Rectal smooth muscle tissue (tissue), 1 donor: ENCODE measurements around the gene ITPR2.

Source experiments
- H3K27ac ChIP-seq: one replicate; pipeline ENCODE4 v1.7.0; 2013; ENCODE audit warnings: low read depth, low read length, inconsistent platforms
- H3K27me3 ChIP-seq: one replicate; pipeline ENCODE4 v1.7.0; 2013; ENCODE audit warnings: low read length; ENCODE audit not compliant: control insufficient read depth, insufficient read depth
- H3K36me3 ChIP-seq: one replicate; pipeline ENCODE4 v1.7.0; 2013; ENCODE audit warnings: low read length; ENCODE audit not compliant: control insufficient read depth, insufficient read depth
- H3K4me1 ChIP-seq: one replicate; pipeline ENCODE4 v1.7.0; 2013; ENCODE audit warnings: low read length; ENCODE audit not compliant: control insufficient read depth, insufficient read depth
- H3K4me3 ChIP-seq: one replicate; pipeline ENCODE4 v1.7.0; 2013; ENCODE audit warnings: low read length
- H3K9ac ChIP-seq: one replicate; pipeline ENCODE4 v1.7.0; 2013; ENCODE audit warnings: low read length

The ITPR2 gene

DNA sequence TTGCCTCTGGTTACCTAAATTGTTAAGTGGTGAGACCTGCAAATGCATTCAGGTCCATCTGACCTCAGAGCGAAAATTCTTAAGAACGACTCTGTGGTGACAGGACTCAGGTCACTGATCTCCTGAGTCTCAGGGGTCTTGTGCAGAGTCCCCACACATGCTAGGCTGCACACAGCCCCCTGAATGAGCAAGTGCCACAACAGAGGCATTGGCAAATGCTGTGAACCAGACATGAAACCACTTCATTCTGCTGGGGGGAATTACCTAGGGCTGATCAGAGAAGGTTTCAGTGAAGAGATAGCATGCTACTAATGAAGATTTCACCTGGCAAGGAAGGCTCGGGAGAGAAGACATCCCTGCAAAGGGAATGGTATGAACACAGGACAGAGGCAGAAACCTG is 281.6 kb downstream of the ITPR2 start:
- H3K4me1 ChIP-seq, result no peaks in the 10 kb centered on the region
- no peaks in the 10 kb centered on the region for H3K27me3 ChIP-seq
- no peak overlapping the region for H3K27ac ChIP-seq
- H3K36me3 ChIP-seq, result peaks cover 2% of the 10 kb centered on the region
- no peak overlapping the region for H3K4me3 ChIP-seq
- H3K9ac ChIP-seq, result no peak overlapping the region

DNA sequence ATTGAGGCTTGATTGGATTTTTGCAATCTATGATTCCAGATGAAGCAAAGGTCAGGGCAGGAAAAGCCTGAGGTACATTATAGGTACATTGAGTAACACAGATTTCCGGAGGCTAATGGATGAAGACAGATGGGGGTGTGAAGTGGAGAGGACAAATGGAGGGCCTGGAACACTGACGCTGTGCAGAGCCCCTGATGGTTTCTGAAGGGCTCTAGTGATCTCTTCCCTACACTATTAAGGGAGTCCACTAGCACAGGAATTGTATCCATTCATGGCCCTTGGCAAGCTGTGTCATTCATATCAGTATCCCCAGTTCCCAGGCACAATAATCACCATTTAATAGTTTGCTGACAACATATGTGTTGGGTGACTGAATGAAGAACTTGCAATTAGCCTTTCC is 284.8 kb downstream of the ITPR2 start:
- Histone ChIP-seq H3K27me3 (no peaks in the 10 kb centered on the region), H3K9ac (no peak overlapping the region), H3K4me1 (no peaks in the 10 kb centered on the region), H3K36me3 (no peaks in the 10 kb centered on the region), H3K4me3 (no peak overlapping the region), H3K27ac (no peak overlapping the region)

DNA sequence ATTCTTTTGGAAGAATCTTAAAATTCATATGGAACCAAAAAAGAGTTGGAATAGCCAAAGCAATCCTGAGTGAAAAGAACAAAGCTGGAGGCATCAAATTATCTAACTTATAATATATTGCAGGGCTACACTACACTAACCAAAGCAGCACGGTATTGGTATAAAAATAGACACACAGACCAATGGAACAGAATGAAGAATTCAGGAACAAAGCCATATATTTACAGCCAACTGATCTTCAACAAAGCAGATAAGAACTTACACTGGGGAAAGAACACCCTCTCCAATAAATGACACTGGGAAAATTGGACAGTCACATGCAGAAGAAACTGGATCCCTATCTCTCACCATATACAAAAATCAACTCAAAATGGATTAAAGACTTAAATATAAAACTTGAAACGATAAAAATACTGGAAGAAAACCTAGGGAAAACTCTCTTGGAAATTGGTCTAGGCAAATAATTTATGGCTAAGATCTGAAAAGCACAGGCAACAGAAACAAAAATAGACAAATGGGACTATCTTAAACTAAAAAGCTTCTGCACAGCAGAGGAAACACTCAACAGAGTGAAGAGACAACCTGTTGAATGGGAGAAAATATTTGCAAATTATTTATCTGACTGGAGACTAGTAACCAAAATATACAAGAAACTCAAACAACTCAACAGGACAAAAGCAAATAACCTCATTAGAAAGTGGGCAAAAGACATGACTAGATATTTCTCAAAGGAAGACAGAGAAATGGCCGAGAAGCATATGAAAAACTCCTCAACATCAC is 286.3 kb downstream of the ITPR2 start:
- Histone ChIP-seq H3K27ac (no peak overlapping the region), H3K4me3 (no peak overlapping the region), H3K4me1 (no peaks in the 10 kb centered on the region), H3K9ac (no peak overlapping the region), H3K36me3 (no peaks in the 10 kb centered on the region), H3K27me3 (no peaks in the 10 kb centered on the region)

DNA sequence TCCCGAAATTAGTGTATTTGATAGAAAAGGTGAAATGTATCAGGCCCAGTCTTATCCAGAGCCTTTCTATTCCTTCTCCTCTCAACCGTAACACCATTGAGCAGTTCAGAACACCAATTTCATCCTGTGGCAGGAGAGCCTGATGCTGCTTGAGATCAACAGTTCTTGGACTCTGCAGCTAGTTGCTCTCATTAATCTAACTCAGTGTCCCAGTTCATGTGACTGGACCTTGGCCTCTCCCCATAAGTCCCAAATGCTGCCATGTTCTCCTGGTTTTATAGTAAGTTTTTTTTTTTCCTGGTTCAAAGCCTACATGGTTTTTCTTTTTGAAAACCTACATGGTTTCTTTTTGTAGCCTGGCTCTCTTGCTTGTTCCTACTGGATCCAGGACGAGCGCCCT is 293.9 kb downstream of the ITPR2 start:
- Histone ChIP-seq H3K4me1 (no peaks in the 10 kb centered on the region), H3K27me3 (no peaks in the 10 kb centered on the region), H3K27ac (no peak overlapping the region), H3K36me3 (no peaks in the 10 kb centered on the region), H3K9ac (no peak overlapping the region), H3K4me3 (no peak overlapping the region)

DNA sequence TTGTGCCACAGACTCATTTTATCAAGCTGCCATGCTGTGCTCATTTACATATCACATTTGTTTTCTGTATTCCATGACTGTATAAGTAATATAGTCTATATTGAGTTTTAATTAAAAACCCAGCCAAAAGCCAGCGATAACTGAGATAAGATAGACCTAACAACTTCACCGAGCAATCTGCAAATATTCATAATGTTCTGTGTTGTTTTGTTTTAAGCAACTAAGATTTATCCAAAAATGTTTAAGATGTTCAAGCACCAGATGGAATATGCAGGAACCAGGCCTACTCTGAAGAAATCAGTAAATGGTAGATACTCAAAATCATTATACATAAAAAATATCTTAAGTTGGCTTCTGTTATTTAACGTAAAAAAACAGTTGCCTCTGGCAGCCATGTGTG is 295.3 kb downstream of the ITPR2 start:
- Histone ChIP-seq H3K36me3 (no peaks in the 10 kb centered on the region), H3K4me3 (no peak overlapping the region), H3K9ac (no peak overlapping the region), H3K27ac (no peak overlapping the region), H3K27me3 (no peaks in the 10 kb centered on the region), H3K4me1 (no peaks in the 10 kb centered on the region)

- Histone ChIP-seq H3K9ac (no peak overlapping the region), H3K4me1 (no peaks in the 10 kb centered on the region), H3K36me3 (no peaks in the 10 kb centered on the region), H3K4me3 (no peak overlapping the region), H3K27ac (no peak overlapping the region), H3K27me3 (no peaks in the 10 kb centered on the region)
These were observed 295.9 kb downstream of the ITPR2 start for GRCh38 chr12:26537126-26537525.

- H3K4me1 ChIP-seq, result no peaks in the 10 kb centered on the region
- no peaks in the 10 kb centered on the region for H3K27me3 ChIP-seq
- no peaks in the 10 kb centered on the region for H3K36me3 ChIP-seq
- no peak overlapping the region for H3K27ac ChIP-seq
- H3K9ac ChIP-seq, result no peak overlapping the region
- H3K4me3 ChIP-seq, result no peak overlapping the region
These were observed 297.2 kb downstream of the ITPR2 start for GRCh38 chr12:26535826-26536225.

DNA sequence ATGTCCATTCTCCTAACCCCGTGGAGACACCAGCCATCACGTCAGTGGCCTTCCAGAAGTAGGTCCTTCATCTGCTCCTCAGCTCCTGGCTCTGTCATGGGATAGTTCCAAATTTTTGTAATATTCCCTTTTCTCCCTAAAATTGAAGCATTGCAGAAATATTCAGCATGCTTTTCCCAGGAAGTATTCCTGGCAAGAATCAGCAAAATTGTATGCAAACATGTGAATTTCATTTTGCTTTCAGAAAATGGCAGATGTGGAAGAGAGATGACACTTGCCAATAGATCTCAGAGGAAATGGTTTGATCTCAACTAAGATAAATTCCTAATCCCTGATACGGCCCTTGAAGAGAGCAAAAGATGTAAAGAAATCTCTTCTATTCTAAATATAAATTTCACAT is 298.9 kb downstream of the ITPR2 start:
- H3K4me3 ChIP-seq, result no peak overlapping the region
- no peak overlapping the region for H3K27ac ChIP-seq
- no peaks in the 10 kb centered on the region for H3K27me3 ChIP-seq
- H3K9ac ChIP-seq, result no peak overlapping the region
- H3K36me3 ChIP-seq, result no peaks in the 10 kb centered on the region
- no peaks in the 10 kb centered on the region for H3K4me1 ChIP-seq

DNA sequence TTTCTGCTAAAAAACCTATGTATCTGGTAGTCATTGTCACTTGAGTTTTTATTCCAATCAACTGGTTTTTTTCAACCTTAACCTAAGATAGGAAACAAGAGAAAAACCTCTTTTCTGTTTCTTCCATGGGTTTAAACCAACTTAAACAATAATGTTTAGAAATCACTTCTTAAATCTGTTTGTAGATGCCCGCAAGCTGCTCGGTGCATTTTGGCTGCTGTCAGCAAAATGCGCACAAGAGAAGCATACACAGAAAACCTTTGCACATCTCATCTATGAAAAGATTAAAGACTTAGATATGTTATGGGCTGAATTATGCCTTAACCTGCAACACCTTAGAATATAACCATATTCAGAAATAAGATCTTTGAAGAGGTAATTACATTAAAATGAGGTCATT is 299.8 kb downstream of the ITPR2 start:
- Histone ChIP-seq H3K4me1 (no peaks in the 10 kb centered on the region), H3K27me3 (no peaks in the 10 kb centered on the region), H3K9ac (no peak overlapping the region)

GRCh38 chr12:26530461-26530860 is 302.5 kb downstream of the ITPR2 start:
- no peaks in the 10 kb centered on the region for H3K4me1 ChIP-seq
- H3K9ac ChIP-seq, result no peak overlapping the region
- peaks cover 5% of the 10 kb centered on the region for H3K36me3 ChIP-seq
- no peak overlapping the region for H3K4me3 ChIP-seq
- H3K27me3 ChIP-seq, result no peaks in the 10 kb centered on the region
- no peak overlapping the region for H3K27ac ChIP-seq

More for the DNA sequence above, 299.8 kb downstream of the ITPR2 start:
- Histone ChIP-seq H3K27ac (no peak overlapping the region), H3K36me3 (no peaks in the 10 kb centered on the region), H3K4me3 (no peak overlapping the region)

DNA sequence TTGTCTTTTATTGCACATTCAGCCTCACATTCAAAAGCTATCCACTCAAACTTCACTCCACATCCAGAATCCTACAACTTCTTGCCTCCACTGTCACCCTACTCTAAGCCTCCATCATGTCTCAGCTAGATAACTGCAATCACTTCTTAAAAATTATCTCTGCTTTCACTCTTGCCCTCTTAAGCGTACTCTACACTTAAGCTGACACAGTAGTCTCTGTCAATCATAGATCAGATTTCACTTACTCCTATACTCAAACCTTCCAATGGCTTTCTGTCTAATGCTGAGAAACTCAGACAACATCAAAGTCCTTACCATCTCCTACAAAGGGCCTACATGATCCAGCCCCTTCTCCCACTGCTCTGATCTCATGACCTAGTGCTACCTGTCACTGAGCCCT is 304.1 kb downstream of the ITPR2 start:
- Histone ChIP-seq H3K9ac (no peak overlapping the region), H3K4me1 (no peaks in the 10 kb centered on the region), H3K4me3 (no peak overlapping the region), H3K36me3 (peaks cover 5% of the 10 kb centered on the region), H3K27me3 (no peaks in the 10 kb centered on the region), H3K27ac (no peak overlapping the region)

DNA sequence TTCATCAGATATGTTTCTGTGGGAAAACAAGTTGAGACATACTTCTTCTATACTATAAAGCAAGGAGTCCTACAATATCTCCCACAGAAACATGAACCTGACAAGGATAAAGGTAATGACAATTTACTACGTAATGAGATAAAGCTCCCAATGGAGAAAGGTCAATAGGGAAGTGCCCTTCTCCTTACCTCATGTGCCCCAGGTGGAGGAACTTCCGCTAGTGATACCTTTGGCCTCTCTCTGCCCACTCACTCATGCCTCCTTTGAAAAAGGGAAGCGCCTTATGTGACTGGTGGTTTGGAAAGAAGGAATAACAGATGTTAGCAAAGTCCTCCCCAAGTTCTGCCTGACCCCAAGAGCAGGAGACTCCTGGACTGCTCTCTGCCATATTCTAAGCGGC is 305.3 kb downstream of the ITPR2 start:
- Histone ChIP-seq H3K27me3 (no peaks in the 10 kb centered on the region), H3K9ac (no peak overlapping the region), H3K4me3 (no peak overlapping the region), H3K27ac (no peak overlapping the region), H3K36me3 (peaks cover 5% of the 10 kb centered on the region), H3K4me1 (no peaks in the 10 kb centered on the region)

DNA sequence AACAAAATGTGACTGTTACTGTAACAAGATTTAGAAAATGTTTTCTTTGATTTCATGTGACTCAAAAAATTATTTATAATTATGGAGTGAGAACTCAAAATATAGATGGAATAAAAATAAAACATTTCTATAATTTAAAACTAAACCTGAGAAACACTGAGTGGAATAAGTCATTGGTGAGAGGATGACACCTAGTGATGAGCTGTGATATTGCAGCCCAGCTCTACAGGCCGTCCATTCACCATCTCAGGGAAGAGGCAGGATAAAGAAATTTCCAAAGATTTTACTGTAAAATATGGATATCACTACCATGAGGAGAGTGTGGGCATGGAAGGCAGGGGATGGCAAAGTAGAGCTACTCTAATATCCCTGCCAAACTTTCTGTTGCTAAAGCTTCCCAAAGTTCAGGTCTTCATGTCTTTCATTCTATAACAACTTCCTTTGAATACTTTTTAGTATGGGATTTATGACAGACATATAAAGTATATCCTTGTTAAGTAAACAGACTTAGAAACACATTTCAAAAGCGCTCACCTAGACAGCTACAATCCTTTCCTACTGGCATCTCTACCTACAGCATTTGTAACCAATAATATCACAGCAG is 308.0 kb downstream of the ITPR2 start:
- no peaks in the 10 kb centered on the region for H3K27me3 ChIP-seq
- no peaks in the 10 kb centered on the region for H3K4me1 ChIP-seq
- no peak overlapping the region for H3K27ac ChIP-seq
- peaks cover 5% of the 10 kb centered on the region for H3K36me3 ChIP-seq
- no peak overlapping the region for H3K4me3 ChIP-seq
- H3K9ac ChIP-seq, result no peak overlapping the region
